Measurements from ENCODE around the gene LCN12.

Gene LCN12

DNA sequence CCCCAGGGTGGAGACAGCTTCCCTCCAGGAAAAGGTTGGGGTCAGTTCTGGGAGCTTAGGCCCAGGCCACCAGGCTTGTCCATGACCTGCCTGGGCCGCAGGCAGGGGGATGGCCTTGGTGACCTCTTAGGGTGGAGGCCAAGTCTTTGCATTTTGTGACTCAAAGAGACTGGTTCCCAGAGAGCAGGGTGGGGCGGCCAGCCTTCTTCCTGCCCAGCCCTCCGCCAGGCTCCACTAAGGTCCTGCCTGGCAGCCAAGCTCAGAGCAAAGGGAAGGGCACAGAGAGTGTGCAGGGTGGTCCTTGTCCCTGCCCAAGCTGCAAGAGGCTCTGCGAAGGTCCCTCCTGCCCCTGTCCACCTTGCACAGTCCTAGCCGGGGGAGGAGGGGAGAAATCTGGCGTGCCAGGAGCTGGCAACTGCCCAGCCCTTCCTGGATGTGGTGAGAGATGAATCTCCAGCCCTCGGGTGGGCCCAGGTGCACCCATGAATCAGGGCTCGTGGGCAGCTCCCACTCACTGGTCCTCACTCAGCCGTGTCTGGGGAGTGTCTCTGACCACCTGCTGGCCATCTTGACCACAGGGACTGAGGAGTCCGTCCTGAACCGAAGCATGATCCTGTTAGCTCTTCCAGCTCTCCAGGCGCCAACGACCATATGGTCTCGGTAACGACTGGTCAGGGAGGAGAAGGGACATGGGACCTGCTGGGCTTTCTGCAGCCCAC, 22.9 kb downstream of the LCN12 start:
- DNase-seq (ENCODE audit: low spot score), result no peak

DNA sequence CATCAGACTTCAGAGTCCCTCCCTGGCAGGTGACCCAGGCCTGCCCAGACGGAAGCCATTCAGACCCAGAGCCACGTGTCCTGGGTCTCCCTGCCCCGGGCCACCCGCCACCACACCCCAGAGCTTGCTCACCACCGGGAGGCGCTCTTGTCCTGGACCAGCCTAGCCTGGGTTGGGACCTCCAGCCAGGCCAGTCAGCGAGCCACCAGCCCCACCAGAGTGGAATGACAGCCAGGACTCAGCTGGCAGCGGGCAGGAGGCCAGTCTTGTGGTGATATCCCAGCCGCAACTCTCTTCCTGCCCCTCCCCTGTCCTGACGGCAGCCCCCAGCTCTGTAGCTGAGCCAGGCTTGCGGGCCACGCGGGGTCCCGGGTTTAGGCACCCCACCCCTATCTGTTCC, 23.6 kb downstream of the LCN12 start:
- no peak for DNase-seq (ENCODE audit: low spot score)

DNA sequence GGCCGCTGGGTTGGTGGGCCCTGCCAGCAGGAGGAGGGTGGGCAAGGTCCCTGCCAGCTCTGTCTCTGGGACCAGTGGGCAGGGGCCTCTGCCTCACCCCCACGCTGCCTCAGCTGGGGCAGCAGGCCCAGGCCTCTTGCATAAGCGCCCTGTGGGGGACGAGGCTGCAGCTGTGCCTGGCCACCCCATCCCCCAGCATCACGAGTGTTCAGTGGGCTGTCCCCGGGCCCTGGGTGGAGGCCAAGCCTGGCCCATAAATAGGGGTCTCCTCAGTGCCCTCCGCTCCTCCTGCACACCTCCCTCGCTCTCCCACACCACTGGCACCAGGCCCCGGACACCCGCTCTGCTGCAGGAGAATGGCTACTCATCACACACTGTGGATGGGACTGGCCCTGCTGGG, 25.1 kb downstream of the LCN12 start, which contains the start of gene PTGDS:
Gene PTGDS, plus strand, starts transcription at position 282 of the 400 bp plus-strand sequence. Its CDS starts 75 bp downstream, at position 357.
- DNase-seq (ENCODE audit: low spot score), result no peak

DNA sequence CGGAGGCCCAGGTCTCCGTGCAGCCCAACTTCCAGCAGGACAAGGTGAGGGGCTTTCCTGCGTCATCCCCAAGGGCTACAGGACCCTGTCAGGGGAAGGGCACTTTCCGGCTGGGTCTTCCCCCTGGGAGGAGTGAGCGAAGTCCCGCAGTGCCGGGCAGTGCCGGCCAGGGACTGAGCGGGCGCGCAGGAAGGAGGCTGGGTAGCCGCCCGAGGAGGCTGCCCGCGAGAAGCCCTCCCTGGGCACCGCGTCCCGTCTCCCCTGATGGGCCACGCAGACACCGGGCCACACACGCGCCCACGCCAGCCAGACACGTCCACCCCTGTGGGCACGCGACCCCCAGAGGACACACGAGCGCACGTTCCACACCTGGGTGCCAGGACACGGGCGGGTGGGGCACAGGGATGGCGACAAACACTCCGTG, 25.6 kb downstream of the LCN12 start:
- no peak for DNase-seq (ENCODE audit: low spot score)

DNA sequence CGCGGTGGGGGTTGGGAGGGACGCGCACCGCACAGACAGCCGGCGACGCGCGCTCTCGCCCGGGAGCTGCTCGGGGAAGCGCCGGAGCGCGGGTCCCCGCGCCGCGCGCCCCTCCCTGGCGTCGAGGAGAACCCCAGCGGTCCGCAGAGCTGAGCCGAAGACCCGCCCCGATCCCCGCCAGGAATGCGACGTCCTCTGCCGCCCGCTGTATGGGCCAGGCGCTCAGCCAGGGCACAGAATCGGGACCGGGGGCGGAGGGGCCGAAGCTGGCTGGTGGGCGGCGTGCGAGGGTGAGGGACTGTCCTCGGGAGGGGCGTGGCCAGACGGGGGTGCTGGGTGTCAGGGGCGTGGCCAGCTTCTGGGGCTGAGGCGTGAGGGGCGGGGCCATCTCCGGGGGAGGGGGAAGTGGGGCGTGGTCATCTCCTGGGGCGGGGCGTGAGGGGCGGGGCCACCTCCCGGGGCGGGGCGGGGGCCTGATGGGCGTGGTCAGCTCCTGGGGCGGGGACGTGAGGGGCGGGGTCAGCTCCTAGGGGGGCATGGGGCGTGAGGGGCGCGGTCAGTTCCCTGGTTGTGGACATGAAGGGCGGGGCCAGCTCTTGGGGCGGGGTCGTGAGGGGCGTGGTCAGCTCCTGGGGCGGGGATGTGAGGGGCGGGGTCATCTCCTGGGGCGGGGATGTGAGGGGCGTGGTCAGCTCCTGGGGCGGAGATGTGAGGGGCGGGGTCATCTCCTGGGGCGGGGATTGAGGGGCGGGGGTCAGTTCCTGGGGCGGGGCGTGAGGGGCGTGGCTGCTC, 26.2 kb downstream of the LCN12 start:
- peak; percentile 36 for DNase-seq (ENCODE audit: low spot score)

DNA sequence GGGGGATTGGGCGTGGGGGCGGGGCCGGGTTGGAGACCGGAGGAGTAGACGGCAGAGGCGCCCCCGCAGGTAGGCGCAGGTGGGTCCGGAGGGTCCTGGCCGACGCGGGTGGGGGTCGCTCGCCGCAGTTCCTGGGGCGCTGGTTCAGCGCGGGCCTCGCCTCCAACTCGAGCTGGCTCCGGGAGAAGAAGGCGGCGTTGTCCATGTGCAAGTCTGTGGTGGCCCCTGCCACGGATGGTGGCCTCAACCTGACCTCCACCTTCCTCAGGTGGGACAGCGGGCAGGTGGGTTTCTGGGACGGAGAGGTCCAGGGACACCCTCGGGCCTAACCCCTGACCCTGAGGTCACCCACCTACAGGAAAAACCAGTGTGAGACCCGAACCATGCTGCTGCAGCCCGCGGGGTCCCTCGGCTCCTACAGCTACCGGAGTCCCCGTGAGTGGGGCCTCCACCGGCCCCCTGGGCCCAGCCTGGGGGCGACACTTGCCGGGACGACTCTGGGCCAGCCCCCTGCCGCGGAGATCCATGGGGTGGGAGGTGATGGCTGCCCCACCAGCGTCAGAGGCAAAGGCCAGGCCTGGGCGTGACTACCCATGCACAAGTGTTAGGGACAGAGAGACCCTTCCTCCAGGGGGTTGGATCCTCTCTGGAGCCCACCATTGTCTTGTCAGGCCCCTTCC, 26.9 kb downstream of the LCN12 start:
- DNase-seq (ENCODE audit: low spot score), result no peak

DNA sequence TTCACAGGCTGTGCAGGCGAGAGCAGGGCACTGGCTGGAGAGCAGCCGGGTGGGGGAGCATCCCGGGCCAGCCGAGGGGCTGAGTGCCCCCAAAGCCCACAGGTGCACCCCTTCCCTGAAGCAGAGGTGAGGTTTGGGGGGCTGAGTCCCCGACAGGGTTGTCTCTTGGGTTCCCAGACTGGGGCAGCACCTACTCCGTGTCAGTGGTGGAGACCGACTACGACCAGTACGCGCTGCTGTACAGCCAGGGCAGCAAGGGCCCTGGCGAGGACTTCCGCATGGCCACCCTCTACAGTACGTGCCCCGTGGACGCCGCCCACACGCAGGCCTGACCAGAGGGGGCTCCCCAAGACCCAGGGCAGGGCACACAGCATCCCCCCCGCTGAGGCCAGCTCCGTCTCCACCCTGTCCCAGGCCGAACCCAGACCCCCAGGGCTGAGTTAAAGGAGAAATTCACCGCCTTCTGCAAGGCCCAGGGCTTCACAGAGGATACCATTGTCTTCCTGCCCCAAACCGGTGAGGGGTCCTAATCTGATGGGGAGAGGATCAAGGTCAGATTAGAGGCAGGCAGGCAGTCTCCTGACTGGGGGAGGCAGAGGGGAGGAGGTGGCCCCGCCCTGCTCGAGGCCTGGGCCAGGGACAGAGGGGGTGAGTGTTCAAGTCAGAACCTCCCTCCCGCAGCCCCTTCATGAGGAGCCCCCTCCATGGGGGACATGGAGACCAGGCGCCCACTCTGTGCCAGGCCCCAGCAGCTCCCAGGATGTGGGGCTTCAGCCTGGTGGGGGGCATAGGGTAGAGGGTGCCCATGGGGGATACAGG, 27.9 kb downstream of the LCN12 start:
- no peak for DNase-seq (ENCODE audit: low spot score)

DNA sequence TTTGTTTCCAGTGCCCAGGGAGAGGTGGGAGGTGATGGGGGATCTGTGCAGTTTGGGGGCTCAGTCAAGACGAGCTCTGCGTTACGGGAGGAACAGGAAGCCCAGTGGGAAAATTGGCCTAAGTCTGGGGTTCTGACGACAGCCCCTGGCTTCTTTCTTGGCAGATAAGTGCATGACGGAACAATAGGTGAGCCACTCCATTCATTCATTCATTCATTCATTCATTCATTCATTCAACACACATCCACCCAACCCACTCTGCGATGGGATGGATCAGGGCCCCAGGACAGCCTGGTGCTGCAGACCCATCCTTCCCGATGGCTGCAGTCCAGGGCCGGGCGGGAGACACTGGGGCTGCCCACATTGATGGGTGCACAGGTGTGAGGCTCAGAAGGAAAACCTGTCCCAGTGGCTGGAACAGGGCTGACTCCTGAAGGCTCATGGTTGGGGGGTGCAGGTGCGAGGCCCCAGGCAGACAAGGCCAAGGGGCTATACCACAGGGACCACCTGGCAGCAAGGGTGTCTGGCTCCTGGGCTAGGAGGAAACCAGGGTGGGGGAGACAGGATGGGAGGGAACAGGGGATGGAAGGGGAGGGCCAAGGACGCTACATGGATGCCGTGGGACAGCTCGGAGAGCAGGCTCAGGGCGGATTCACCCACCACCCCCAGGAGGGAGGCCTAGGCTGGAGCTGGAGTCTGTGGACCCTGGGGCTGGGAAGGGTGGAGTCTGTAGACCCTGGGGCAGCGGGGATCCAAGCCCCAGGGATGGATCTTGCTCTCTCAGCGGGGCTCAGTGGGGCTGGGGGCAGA, 28.8 kb downstream of the LCN12 start:
- no peak for DNase-seq (ENCODE audit: low spot score)

DNA sequence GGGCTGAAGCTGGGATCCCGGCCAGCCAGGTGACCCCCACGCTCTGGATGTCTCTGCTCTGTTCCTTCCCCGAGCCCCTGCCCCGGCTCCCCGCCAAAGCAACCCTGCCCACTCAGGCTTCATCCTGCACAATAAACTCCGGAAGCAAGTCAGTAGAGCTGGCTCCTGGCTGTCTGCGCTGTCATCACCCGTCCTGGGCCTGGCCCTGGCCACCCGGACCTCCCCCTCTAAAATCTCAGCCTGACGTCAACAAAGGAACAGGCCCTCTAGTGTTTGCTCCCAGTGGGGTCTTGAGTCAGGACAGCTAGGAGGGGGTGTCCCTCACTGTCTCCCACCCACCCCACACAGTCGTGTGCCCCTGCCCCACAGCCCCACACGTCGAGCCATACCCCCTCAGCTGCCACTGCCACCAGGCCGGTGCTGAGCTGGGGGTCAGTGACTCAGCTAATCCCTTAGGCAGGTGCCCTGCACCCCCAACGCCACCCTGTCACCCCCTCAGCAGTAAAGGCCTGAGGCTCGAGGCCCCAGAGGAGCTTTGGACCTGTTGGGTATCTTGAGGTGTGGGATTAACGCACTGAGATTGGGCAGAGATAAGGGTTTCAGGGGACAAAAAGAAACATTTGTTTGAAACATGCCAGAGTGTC, 29.6 kb downstream of the LCN12 start:
- peak; percentile 86 for DNase-seq (ENCODE audit: low spot score)

DNA sequence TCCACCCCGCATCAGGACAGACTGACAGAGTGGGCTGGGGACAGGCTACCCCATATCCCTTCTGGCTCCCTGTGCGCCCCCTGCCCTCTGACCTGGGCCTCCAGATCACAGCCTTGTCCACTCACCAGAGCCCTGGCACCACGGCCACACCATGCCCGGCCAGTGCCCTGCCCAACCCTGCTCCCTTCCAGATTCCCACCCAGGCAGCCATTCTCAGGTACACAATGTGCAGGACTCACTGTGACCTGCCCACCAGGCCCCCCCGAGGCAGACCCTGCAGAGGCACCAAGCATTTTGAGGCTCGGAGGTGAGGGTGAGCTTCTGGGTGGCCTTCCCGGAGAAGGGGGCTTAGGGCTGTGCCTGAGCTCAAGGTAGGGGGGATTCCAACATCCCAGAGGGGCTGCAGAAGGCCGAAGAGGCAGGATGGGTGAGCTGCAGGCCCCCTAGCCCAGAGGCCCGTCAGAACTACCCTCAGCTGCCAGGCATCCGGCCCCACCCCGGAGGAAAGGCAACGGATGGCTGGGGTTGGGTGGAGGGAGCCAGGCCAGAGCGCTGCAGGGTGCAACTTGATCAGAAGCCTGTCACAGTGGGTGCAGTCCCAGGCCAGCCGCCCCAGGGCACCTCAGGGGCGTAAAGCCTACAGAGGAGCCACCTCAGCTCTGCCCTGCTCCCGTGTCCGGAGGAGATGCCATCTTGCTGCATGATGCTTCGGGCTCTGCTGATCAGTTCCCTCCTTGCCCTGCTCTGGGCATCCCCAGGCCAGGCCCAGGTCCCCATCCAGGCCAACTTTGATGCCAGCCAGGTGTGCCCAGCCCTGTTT, 30.4 kb downstream of the LCN12 start, which contains the start of gene LCNL1:
Gene LCNL1, plus strand, starts transcription at position 762 of the 820 bp plus-strand sequence. CDS start 594 bp downstream, outside the sequence.
- no peak for DNase-seq (ENCODE audit: low spot score)

DNA sequence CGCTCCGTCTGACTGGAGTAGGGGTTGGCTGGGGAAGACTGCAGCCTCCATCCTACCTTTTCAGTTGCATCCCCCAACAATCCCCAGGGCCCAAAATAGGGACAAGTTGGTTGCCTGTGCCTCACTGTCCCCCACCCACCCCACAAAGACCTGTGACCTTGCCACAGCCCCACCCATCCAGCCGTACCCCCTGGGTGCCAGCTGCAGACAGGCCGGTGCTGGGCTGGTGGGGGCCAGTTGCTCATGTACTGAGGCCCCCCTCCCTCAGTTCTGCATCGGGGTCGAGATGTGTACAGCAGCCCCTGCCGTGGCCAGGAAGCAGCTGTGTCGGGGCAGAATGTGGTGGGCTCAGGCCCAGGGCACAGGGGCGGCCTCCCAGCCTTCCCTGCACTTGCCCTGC, 31.1 kb downstream of the LCN12 start:
- no peak for DNase-seq (ENCODE audit: low spot score)

DNA sequence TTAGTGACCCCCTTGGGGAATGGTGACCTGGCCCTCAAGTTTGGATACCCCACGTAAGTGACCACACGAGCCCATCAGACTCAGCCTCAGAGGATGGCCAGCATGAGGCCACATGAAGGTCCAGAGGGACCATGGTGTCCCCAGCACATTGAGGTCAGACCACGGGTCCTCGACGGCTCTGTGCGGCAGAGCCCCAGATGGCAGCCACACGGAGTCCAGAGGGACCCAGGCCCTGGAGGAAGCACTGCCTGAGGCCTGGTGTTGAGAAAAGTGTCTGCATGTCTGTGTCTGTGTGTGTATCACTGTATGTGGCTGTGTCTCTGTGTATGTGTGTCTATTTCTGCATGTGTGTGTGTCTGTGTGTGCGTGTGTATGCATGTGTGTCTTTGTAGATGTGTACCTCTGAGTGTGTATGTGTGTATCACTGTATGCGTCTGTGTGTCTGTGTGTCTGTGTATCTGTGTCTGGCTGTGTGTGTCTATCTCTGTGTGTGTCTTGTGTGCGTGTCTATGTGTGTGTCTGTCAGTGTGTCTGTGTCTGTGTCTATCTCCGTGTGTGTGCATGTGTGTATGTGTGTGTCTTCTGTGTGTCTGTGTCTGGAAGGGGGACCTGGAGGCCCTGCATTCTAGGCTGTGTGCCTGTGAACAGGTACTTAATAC, 31.7 kb downstream of the LCN12 start:
- DNase-seq (ENCODE audit: low spot score), result no peak

DNA sequence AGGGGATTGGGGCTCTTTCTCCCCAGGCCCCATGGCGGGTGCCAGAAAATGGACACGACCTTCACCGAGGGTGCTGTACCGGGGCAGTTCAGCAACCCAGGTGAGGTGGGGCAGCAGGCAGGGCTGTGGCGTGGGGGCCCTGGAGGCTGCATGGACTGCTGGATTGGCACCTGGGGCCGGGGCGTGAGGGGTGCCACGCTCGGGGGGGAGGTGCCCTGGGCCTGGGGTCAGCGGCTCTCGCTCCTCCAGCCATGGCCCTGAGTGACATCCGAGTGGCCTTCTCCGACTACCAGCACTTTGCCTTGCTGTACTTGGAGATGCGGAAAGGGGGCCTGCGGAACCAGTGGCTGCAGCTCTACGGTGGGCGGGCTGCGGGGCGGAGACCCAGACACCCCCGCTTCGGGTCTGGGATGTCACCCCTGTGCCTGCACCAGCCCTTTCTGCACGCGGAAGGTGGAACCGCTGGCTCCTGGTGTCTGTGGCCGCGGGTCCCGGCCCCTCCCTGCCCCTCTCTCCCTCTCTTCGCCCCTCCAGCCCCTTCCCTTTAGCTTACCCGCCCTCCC, 32.5 kb downstream of the LCN12 start:
- no peak for DNase-seq (ENCODE audit: low spot score)

DNA sequence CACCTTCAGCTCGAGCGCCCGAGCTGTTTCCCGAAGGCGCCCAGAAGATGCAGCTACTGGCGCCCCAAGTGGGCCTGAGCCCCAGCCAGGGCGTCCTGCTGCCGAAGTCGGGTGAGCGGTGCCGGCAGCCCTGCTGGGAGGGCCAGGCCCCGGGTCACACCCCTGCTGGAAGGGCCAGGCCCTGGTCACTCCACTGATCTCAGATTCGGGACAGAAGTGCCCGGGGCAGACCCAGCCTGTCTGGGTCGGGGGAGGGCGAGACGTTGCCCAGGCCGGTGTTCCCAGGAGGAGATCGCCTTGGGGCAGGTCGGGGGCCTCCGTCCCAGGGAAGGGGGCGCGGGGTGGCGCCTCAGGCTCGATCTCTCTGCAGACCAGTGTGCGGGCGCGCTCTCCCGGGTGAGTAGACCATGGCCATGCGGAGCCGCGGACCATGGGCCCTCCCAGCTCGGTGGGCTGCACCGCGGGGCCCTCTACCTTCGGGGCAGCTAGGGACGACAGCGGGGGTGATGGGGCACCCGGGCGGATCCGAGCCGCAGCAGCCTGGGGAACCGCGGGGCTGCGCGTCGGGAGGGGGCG, 33.0 kb downstream of the LCN12 start:
- DNase-seq (ENCODE audit: low spot score), result no peak

DNA sequence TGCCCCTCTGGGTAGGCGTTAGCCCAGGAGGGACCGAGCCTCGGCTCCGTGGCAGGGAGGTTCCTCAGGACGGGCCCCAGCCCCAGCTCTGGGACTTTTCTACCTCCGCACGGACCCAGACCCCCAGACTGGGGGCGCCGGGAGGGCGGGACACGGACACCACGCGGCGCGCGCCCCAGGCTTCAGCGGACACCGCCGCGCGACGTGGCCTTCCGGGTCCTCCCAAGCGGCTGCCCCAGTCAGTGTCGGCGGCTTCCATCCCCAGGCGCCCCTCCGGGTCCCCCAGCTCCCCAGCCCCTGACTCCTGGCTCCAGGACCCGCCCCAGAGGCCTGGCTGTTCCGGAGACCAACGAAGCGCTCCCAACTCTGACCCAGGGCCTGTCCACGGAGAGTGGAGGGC, 33.8 kb downstream of the LCN12 start:
- no peak for DNase-seq (ENCODE audit: low spot score)

DNA sequence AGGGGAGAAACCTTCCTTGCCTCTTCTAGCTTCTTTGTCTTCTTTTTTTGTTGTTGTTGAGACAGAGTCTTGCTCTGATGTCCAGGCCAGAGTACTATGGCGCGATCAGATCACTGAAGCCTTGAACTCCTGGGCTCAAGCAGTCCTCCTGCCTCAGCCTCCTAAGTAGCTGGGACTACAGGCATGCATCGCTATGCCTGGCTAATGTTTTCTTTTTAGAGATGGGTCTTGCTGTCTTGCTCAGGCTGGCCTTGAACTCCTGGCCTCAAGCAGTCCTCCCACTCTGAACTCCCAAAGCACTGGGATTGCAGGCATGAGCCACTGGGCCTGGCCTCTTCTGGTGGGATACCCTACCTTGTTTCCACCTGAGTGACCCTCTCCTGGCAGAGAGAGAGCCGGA, 36.8 kb downstream of the LCN12 start:
- no peak for DNase-seq (ENCODE audit: low spot score)

DNA sequence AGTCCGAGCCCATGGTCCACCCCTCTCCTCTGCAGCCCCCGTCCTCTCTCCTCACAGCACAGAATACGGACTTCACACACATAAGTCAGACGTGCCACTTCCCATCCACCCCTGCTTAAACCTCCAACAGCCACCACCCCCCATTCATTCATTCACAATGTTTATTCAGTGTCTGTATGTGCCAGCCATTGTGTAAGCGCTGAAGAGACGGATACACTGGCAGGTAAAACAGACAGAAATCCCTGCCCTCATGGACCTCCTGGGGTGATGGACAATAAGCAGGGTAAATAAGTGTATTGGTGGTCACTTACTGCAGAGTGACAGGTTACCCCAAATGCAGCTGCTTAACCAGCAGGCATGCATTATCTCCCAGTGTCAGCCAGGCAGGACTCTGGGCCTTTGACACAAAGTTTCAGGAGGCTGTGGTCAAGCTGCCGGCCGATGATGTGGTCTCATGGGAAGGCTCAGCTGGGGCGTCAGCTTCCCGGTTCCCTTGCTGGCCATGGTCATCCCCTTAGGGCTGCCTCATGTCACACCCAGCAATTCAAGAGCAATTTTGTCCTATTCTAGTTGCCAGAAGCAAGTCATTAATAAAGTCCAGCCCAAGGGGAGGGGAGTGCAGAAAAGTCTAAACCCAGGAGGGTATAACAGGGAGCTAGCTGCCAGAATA, 38.3 kb downstream of the LCN12 start:
- no peak for DNase-seq (ENCODE audit: low spot score)
